ENCODE data around the gene ARHGAP21. TPM values are rescaled to one million over a fixed set of nuclear protein-coding genes. Genes with fewer than 3 reads are reported as not detected.

The ARHGAP21 gene
- total RNA-seq, 1 experiment from 2014 or later = 52.6 TPM

DNA sequence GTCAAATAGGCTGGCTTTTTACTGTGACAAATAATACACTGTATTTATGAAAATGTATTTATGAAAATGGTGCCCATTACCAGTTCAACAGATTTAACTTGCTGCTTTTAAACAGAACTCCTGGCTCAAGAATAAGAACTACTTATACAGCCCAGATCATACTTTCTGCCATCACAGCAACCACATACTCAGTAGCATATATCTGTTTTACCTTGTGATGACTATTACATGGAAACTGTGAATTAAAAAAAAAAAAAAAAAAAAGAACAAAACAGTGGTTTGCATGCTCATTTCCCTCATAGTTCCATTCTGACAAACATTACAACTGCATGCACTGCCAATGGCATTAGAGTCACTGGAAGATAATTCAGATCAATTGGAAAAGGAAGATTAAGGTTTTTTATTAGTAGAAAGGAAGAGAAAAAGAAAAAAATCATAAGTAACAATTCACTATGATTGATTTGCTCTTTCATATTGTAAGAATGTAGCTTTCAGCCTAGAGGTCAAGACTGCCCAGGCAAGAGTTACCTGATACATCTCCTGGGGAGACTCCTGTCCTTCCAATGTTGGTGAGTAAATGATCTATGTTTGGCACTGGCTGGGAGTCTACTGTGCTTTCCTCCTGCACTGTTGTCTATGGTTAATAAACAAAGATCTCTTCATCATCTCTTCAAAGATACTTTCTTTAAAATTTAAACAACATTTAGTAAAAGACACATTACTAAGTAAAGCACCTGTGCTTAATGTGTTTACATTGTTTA is 132.8 kb downstream of the ARHGAP21 start:
- ATAC-seq = no peak
- Histone ChIP-seq H3K4me1 (ENCODE audit: insufficient read depth, low read length) (no peaks in the 10 kb centered on the region), H3K9me3 (ENCODE audit: low read length) (no peaks in the 10 kb centered on the region), H3K36me3 (ENCODE audit: low read depth, low read length) (peaks cover 35% of the 10 kb centered on the region), H3K79me2 (ENCODE audit: low read length) (no peaks in the 10 kb centered on the region), H3K4me3 (ENCODE audit: low read length) (no peak overlapping the region), H3K9me2 (replicated peaks; ENCODE audit: low read length) (no peaks in the 10 kb centered on the region), H2AFZ (ENCODE audit: low read length) (no peak overlapping the region), H3K27ac (ENCODE audit: low read length) (no peak overlapping the region), H3K9ac (ENCODE audit: low read length) (no peak overlapping the region), H3K27me3 (ENCODE audit: low read length) (no peaks in the 10 kb centered on the region), H4K20me1 (ENCODE audit: low read length) (no peaks in the 10 kb centered on the region), H3K4me2 (ENCODE audit: low read length) (no peak overlapping the region), H3F3A (ENCODE audit: low read length, unreplicated experiment) (no peaks in the 10 kb centered on the region)
- intact Hi-C loops (cut with micrococcal nuclease) = no loop called here
- DNase-seq = no peak
- POLR2A ChIA-PET (ENCODE audit: unreplicated experiment) = no interaction called here
- CTCF ChIA-PET = no interaction called here
- TF ChIP-seq, protein P1, sequence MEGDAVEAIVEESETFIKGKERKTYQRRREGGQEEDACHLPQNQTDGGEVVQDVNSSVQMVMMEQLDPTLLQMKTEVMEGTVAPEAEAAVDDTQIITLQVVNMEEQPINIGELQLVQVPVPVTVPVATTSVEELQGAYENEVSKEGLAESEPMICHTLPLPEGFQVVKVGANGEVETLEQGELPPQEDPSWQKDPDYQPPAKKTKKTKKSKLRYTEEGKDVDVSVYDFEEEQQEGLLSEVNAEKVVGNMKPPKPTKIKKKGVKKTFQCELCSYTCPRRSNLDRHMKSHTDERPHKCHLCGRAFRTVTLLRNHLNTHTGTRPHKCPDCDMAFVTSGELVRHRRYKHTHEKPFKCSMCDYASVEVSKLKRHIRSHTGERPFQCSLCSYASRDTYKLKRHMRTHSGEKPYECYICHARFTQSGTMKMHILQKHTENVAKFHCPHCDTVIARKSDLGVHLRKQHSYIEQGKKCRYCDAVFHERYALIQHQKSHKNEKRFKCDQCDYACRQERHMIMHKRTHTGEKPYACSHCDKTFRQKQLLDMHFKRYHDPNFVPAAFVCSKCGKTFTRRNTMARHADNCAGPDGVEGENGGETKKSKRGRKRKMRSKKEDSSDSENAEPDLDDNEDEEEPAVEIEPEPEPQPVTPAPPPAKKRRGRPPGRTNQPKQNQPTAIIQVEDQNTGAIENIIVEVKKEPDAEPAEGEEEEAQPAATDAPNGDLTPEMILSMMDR (conservative IDR thresholded peaks at IDR 0.05; ENCODE audit: low read depth, low read length) = no peak
- TF ChIP-seq EZH2 (IDR thresholded peaks at IDR 0.05; ENCODE audit: low read length, unreplicated experiment) (no peak), EZH2phosphoT487 (IDR thresholded peaks at IDR 0.05; ENCODE audit: borderline replicate concordance, low read length) (no peak)
- no TSS peak for BruUV-seq (replicated peaks)

GRCh38 chr10:24589265-24589664 is 134.4 kb downstream of the ARHGAP21 start:
- Histone ChIP-seq H3K4me3 (ENCODE audit: low read length) (no peak overlapping the region), H3K36me3 (ENCODE audit: low read depth, low read length) (peaks cover 25% of the 10 kb centered on the region), H3K9me3 (ENCODE audit: low read length) (no peaks in the 10 kb centered on the region), H3F3A (ENCODE audit: low read length, unreplicated experiment) (no peaks in the 10 kb centered on the region), H2AFZ (ENCODE audit: low read length) (no peak overlapping the region), H3K27ac (ENCODE audit: low read length) (no peak overlapping the region), H3K79me2 (ENCODE audit: low read length) (no peaks in the 10 kb centered on the region), H3K27me3 (ENCODE audit: low read length) (no peaks in the 10 kb centered on the region), H3K9ac (ENCODE audit: low read length) (no peak overlapping the region), H3K4me1 (ENCODE audit: insufficient read depth, low read length) (no peaks in the 10 kb centered on the region), H4K20me1 (ENCODE audit: low read length) (no peaks in the 10 kb centered on the region), H3K4me2 (ENCODE audit: low read length) (no peak overlapping the region), H3K9me2 (replicated peaks; ENCODE audit: low read length) (no peaks in the 10 kb centered on the region)
- no TSS peak for BruUV-seq (replicated peaks)
- DNase-seq (no peak), ATAC-seq (no peak)
- CTCF ChIA-PET = no interaction called here
- TF ChIP-seq EZH2 (IDR thresholded peaks at IDR 0.05; ENCODE audit: low read length, unreplicated experiment) = no peak
- TF ChIP-seq, protein P1 (conservative IDR thresholded peaks at IDR 0.05; ENCODE audit: low read depth, low read length) = no peak
- no peak for TF ChIP-seq EZH2phosphoT487 (IDR thresholded peaks at IDR 0.05; ENCODE audit: borderline replicate concordance, low read length)
- intact Hi-C loops (cut with micrococcal nuclease) = no loop called here
- POLR2A ChIA-PET (ENCODE audit: unreplicated experiment) = no interaction called here

GRCh38 chr10:24579906-24580305 is 143.8 kb downstream of the ARHGAP21 start:
- Histone ChIP-seq H4K20me1 (ENCODE audit: low read length) (no peaks in the 10 kb centered on the region), H2AFZ (ENCODE audit: low read length) (no peak overlapping the region), H3K9me2 (replicated peaks; ENCODE audit: low read length) (no peaks in the 10 kb centered on the region), H3K4me1 (ENCODE audit: insufficient read depth, low read length) (no peaks in the 10 kb centered on the region), H3K9ac (ENCODE audit: low read length) (no peak overlapping the region), H3K27ac (ENCODE audit: low read length) (no peak overlapping the region), H3K4me3 (ENCODE audit: low read length) (no peak overlapping the region), H3K79me2 (ENCODE audit: low read length) (no peaks in the 10 kb centered on the region), H3K36me3 (ENCODE audit: low read depth, low read length) (no peaks in the 10 kb centered on the region), H3K27me3 (ENCODE audit: low read length) (no peaks in the 10 kb centered on the region), H3F3A (ENCODE audit: low read length, unreplicated experiment) (no peaks in the 10 kb centered on the region), H3K4me2 (ENCODE audit: low read length) (no peak overlapping the region), H3K9me3 (ENCODE audit: low read length) (no peaks in the 10 kb centered on the region)
- POLR2A ChIA-PET (ENCODE audit: unreplicated experiment) = no interaction called here
- TF ChIP-seq, protein P1 (conservative IDR thresholded peaks at IDR 0.05; ENCODE audit: low read depth, low read length) = no peak
- TF ChIP-seq EZH2 (IDR thresholded peaks at IDR 0.05; ENCODE audit: low read length, unreplicated experiment) (no peak), EZH2phosphoT487 (IDR thresholded peaks at IDR 0.05; ENCODE audit: borderline replicate concordance, low read length) (no peak)
- no TSS peak for BruUV-seq (replicated peaks)
- ATAC-seq (no peak), DNase-seq (no peak)
- intact Hi-C loops (cut with micrococcal nuclease) = no loop called here
- CTCF ChIA-PET = no interaction called here
